PC-9 (cell line): Measurements from ENCODE around the gene VWA5A. TPM values are rescaled to one million over a fixed set of nuclear protein-coding genes. Genes with fewer than 3 reads are reported as not detected.

Experiments used
- BruUV-seq: library from RNA; stranded (reverse); fragments of 400-500 nt; replicated peaks from 2 replicates; lab custom pipeline; 2021; lab: Mats Ljungman, UMichigan
- CTCF ChIA-PET: fragments of 300-600 bp; sonication (Branson Sonifier 250); formaldehyde crosslinking; loops from one replicate; lab custom pipeline; 2022; ENCODE audit warnings: antibody characterized with exemption; lab: Charles Lee
- POLR2A ChIA-PET: fragments of 300-600 bp; sonication (Branson Sonifier 250); formaldehyde crosslinking; loops from one replicate; lab custom pipeline; 2022; ENCODE audit warnings: antibody characterized with exemption; ENCODE audit not compliant: unreplicated experiment; lab: Charles Lee
- DNase-seq, 2 experiments: peaks; one replicate each; pipeline versions ENCODE4 v3.0.0 to v3.0.0-alpha.2; 2015 to 2022; ENCODE audit warnings: mixed read lengths in 1 of 2
- H2AFZ ChIP-seq: fragments of 200-600 bp; sonication (generic); 2 replicates; pipeline ENCODE4 v1.8.1; 2017; ENCODE audit warnings: antibody characterized with exemption
- H3F3A ChIP-seq: fragments of 200-600 bp; sonication (generic); 2 replicates; pipeline ENCODE4 v1.8.1; 2017; ENCODE audit warnings: antibody characterized with exemption, mild to moderate bottlenecking, low read depth; ENCODE audit not compliant: insufficient read depth
- H3K27ac ChIP-seq: fragments of 200-600 bp; sonication (generic); 2 replicates; pipeline ENCODE4 v1.6.1; 2016; ENCODE audit warnings: mixed run types
- H3K27me3 ChIP-seq: fragments of 200-600 bp; sonication (generic); 2 replicates; pipeline ENCODE4 v1.6.1; 2016; ENCODE audit warnings: low read depth, mixed run types; ENCODE audit not compliant: insufficient read depth
- H3K36me3 ChIP-seq: fragments of 200-600 bp; sonication (generic); 2 replicates; pipeline ENCODE4 v1.6.1; 2016; ENCODE audit warnings: low read depth, mixed run types
- H3K4me1 ChIP-seq: fragments of 200-600 bp; sonication (generic); replicated peaks from 2 replicates; pipeline ENCODE4 v1.6.1; 2016; ENCODE audit warnings: mixed run types; ENCODE audit not compliant: insufficient read depth
- H3K4me2 ChIP-seq: fragments of 200-600 bp; sonication (generic); 2 replicates; pipeline ENCODE4 v1.6.1; 2017; ENCODE audit warnings: mixed run types
- H3K4me3 ChIP-seq: fragments of 200-600 bp; sonication (generic); 2 replicates; pipeline ENCODE4 v1.6.1; 2016; ENCODE audit warnings: mixed run types
- H3K79me2 ChIP-seq: fragments of 200-600 bp; sonication (generic); 2 replicates; pipeline ENCODE4 v1.6.1; 2017; ENCODE audit warnings: low read depth, mixed run types
- H3K9me2 ChIP-seq: fragments of 200-600 bp; sonication (generic); 2 replicates; pipeline ENCODE4 v1.8.1; 2017; ENCODE audit warnings: mild to moderate bottlenecking; ENCODE audit not compliant: insufficient read depth
- H3K9me3 ChIP-seq: fragments of 200-600 bp; sonication (generic); 2 replicates; pipeline ENCODE4 v1.8.1; 2016; ENCODE audit warnings: low read depth; ENCODE audit not compliant: insufficient read depth
- H4K20me1 ChIP-seq: fragments of 200-600 bp; sonication (generic); 2 replicates; pipeline ENCODE4 v1.8.1; 2017; ENCODE audit not compliant: insufficient read depth
- CTCF ChIP-seq: fragments of 200-600 bp; sonication (generic); conservative IDR thresholded peaks from 2 replicates; pipeline ENCODE4 v1.6.1; 2017; ENCODE audit warnings: mixed run types, antibody characterized with exemption, mild to moderate bottlenecking, moderate library complexity
- EZH2 ChIP-seq: fragments of 200-600 bp; sonication (generic); IDR thresholded peaks from 2 replicates; pipeline ENCODE4 v1.8.0; 2017; ENCODE audit warnings: antibody characterized with exemption, low read depth
- intact Hi-C: fragments of 100-400 bp; cut with micrococcal nuclease; formaldehyde crosslinking; loops from one replicate; pipeline ENCODE4 v1.10.0; 2022; ENCODE audit not compliant: unreplicated experiment
- total RNA-seq: library from RNA; stranded (reverse); gene quantifications from 2 replicates; pipeline ENCODE4 v1.2.3, GENCODE V29; 2021

The VWA5A gene
- total RNA-seq, 1 experiment from 2014 or later: 2.7 TPM

DNA sequence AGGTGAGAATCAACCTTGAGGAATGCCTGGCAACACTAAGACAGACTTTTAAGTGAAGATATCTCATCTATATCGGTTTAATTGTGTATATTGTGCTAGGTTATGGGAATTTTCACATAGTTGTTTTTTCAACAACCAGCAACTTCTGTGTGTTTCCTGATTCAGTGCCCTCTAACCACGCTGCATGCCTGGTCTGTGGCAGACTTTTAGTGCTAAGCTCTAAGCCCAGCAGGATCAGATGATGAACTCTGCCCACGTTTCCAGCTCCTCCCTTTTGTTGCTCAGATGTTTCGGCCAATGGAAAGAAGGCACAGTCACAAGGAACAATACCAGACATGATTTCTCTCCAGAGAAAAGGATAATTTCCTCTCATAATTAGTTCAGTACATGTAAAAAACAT, 1.4 kb upstream of the VWA5A start:
- H3K27me3 ChIP-seq: no peaks in the 10 kb centered on the region
- H2AFZ ChIP-seq: no peak overlapping the region
- no peaks in the 10 kb centered on the region for H3F3A ChIP-seq
- H3K4me2 ChIP-seq: no peak overlapping the region
- H3K79me2 ChIP-seq: no peaks in the 10 kb centered on the region
- no peak overlapping the region for H3K4me3 ChIP-seq
- no peaks in the 10 kb centered on the region for H3K4me1 ChIP-seq
- H3K9me2 ChIP-seq: no peaks in the 10 kb centered on the region
- intact Hi-C loops: no loop called here
- no peaks in the 10 kb centered on the region for H3K36me3 ChIP-seq
- CTCF ChIA-PET: no interaction called here
- no TSS peak for BruUV-seq
- TF ChIP-seq EZH2: no peak
- TF ChIP-seq CTCF: no peak
- no peaks in the 10 kb centered on the region for H3K9me3 ChIP-seq
- H3K27ac ChIP-seq: no peak overlapping the region
- peaks cover 4% of the 10 kb centered on the region; the same call in 1 of the 2 replicates for H4K20me1 ChIP-seq
- DNase-seq: no peak
- POLR2A ChIA-PET: no interaction called here

GRCh38 chr11:124115782-124116616, 749 bp downstream of the VWA5A start:
- intact Hi-C loops: no loop called here
- BruUV-seq: TSS peak; percentile 72
- ChIA-PET CTCF (no interaction called here), POLR2A (interaction anchor here (0.5 kb wide), 1 partner anchor 668 kb away, joined by 3 read pairs; no protein-coding TSS in a partner anchor)
- peak overlapping the region; percentile 12; the same call in 1 of the 2 replicates for H3K4me3 ChIP-seq
- H4K20me1 ChIP-seq: peaks cover 4% of the 10 kb centered on the region; the same call in 1 of the 2 replicates
- H3K36me3 ChIP-seq: no peaks in the 10 kb centered on the region
- no peak for TF ChIP-seq EZH2
- no peak for TF ChIP-seq CTCF
- no peaks in the 10 kb centered on the region for H3K9me3 ChIP-seq
- no peaks in the 10 kb centered on the region for H3F3A ChIP-seq
- H2AFZ ChIP-seq: no peak overlapping the region
- no peaks in the 10 kb centered on the region for H3K4me1 ChIP-seq
- H3K9me2 ChIP-seq: no peaks in the 10 kb centered on the region
- no peaks in the 10 kb centered on the region for H3K79me2 ChIP-seq
- no peaks in the 10 kb centered on the region for H3K27me3 ChIP-seq
- peak overlapping the region; percentile 34; the same call in 1 of the 2 replicates for H3K4me2 ChIP-seq
- no peak for DNase-seq
- no peak overlapping the region for H3K27ac ChIP-seq

DNA sequence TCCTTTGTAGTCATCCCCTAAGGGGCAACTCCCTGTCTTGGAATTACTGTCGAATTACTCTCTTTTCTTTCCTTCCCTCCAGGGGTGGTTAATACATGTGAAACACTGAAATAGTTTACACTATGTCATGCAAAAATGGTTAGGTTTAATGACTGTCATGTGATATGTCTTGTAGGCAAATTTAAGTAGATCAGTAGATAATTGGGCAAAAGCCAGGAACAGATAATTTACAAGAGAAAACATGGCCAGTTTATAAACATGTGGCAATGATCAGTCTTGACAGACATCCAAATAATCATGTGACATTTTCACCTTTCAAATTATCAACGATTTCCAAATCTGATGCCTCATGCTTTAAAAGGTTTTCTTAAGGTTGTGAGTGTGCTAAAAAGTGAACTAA, 3.9 kb downstream of the VWA5A start:
- no peak overlapping the region for H2AFZ ChIP-seq
- H3K27me3 ChIP-seq: no peaks in the 10 kb centered on the region
- H3K9me3 ChIP-seq: no peaks in the 10 kb centered on the region
- no peaks in the 10 kb centered on the region for H3K79me2 ChIP-seq
- no TSS peak for BruUV-seq
- intact Hi-C loops: no loop called here
- H3K4me1 ChIP-seq: no peaks in the 10 kb centered on the region
- ChIA-PET POLR2A (no interaction called here), CTCF (no interaction called here)
- H4K20me1 ChIP-seq: no peaks in the 10 kb centered on the region
- no peak overlapping the region for H3K4me3 ChIP-seq
- H3K4me2 ChIP-seq: no peak overlapping the region
- no peaks in the 10 kb centered on the region for H3F3A ChIP-seq
- TF ChIP-seq CTCF (no peak), EZH2 (no peak)
- H3K36me3 ChIP-seq: no peaks in the 10 kb centered on the region
- DNase-seq: no peak
- H3K9me2 ChIP-seq: no peaks in the 10 kb centered on the region
- H3K27ac ChIP-seq: no peak overlapping the region
